ENCODE data around the gene CDH16.

CDH16 gene

GRCh38 chr16:66950971-66951790, 32.5 kb upstream of the CDH16 start:
- no peak for DNase-seq (ENCODE audit: low spot score)
- Histone ChIP-seq H3K27ac (replicated peaks; ENCODE audit: low read length) (no peak overlapping the region), H3K14ac (ENCODE audit: low read length) (no peak overlapping the region), H2AFZ (ENCODE audit: low read length) (no peak overlapping the region), H3K4me1 (ENCODE audit: control insufficient read depth in 2 of 2, insufficient read depth in 1 of 2, low read depth in 1 of 2, low read length in 2 of 2) (no peaks in the 10 kb centered on the region), H3K9me3 (replicated peaks in 1 of 2; ENCODE audit: control insufficient read depth in 2 of 2, insufficient read depth in 1 of 2, low read depth in 1 of 2, low read length in 2 of 2) (no peaks in the 10 kb centered on the region), H3K27me3 (ENCODE audit: control insufficient read depth in 3 of 3, insufficient read depth in 3 of 3, low read depth in 1 of 3, low read length in 3 of 3) (peaks cover 0 to 29% (median 15%) of the 10 kb centered on the region in 3 experiments), H3K79me1 (ENCODE audit: low read depth, low read length) (no peaks in the 10 kb centered on the region), H4K8ac (ENCODE audit: low read depth, low read length) (no peak overlapping the region), H2BK120ac (ENCODE audit: low read depth, low read length) (no peak overlapping the region), H2BK5ac (ENCODE audit: low read length) (no peak overlapping the region), H3K4me2 (ENCODE audit: insufficient read depth, low read length, poor library complexity, severe bottlenecking) (no peak overlapping the region), H4K91ac (ENCODE audit: low read depth, low read length, poor library complexity) (no peak overlapping the region), H2BK15ac (ENCODE audit: low read length) (no peak overlapping the region), H3K4ac (ENCODE audit: low read length) (no peak overlapping the region), H2BK12ac (ENCODE audit: low read length) (no peak overlapping the region), H3K23ac (ENCODE audit: low read depth, low read length, poor library complexity) (no peak overlapping the region), H3K4me3 (ENCODE audit: low read length in 2 of 2) (no peak overlapping the region), H3K18ac (ENCODE audit: low read length) (no peak overlapping the region), H3K36me3 (replicated peaks in 1 of 2; ENCODE audit: control insufficient read depth in 2 of 2, insufficient read depth in 2 of 2, low read length in 2 of 2) (no peaks in the 10 kb centered on the region), H3K9ac (ENCODE audit: low read depth, low read length, poor library complexity) (no peak overlapping the region), H2AK5ac (ENCODE audit: low read depth, low read length) (no peak overlapping the region)
- WGBS, 2 donors (ENCODE audit: extremely low coverage in 2 of 2, insufficient read length in 2 of 2, insufficient replicate concordance in 1 of 2): no CpG with 5 or more reads among the region's 4 CpGs

- H3K4me2 ChIP-seq (ENCODE audit: insufficient read depth, low read length, poor library complexity, severe bottlenecking): no peak overlapping the region
- no CpG with 5 or more reads among the region's 2 CpGs for WGBS, 2 donors (ENCODE audit: extremely low coverage in 2 of 2, insufficient read length in 2 of 2, insufficient replicate concordance in 1 of 2)
- no peaks in the 10 kb centered on the region for H3K4me1 ChIP-seq (ENCODE audit: control insufficient read depth in 2 of 2, insufficient read depth in 1 of 2, low read depth in 1 of 2, low read length in 2 of 2)
- no peak overlapping the region for H2BK120ac ChIP-seq (ENCODE audit: low read depth, low read length)
- H3K4ac ChIP-seq (ENCODE audit: low read length): no peak overlapping the region
- no peaks in the 10 kb centered on the region for H3K36me3 ChIP-seq (replicated peaks in 1 of 2; ENCODE audit: control insufficient read depth in 2 of 2, insufficient read depth in 2 of 2, low read length in 2 of 2)
- H2AK5ac ChIP-seq (ENCODE audit: low read depth, low read length): no peak overlapping the region
- no peak overlapping the region for H3K9ac ChIP-seq (ENCODE audit: low read depth, low read length, poor library complexity)
- H3K27ac ChIP-seq (replicated peaks; ENCODE audit: low read length): no peak overlapping the region
- no peak overlapping the region for H3K18ac ChIP-seq (ENCODE audit: low read length)
- H4K91ac ChIP-seq (ENCODE audit: low read depth, low read length, poor library complexity): no peak overlapping the region
- H4K8ac ChIP-seq (ENCODE audit: low read depth, low read length): no peak overlapping the region
- no peak overlapping the region for H2BK5ac ChIP-seq (ENCODE audit: low read length)
- no peak overlapping the region for H2BK15ac ChIP-seq (ENCODE audit: low read length)
- H3K23ac ChIP-seq (ENCODE audit: low read depth, low read length, poor library complexity): no peak overlapping the region
- H2BK12ac ChIP-seq (ENCODE audit: low read length): no peak overlapping the region
- no peak overlapping the region for H3K4me3 ChIP-seq (ENCODE audit: low read length in 2 of 2)
- H3K27me3 ChIP-seq (ENCODE audit: control insufficient read depth in 3 of 3, insufficient read depth in 3 of 3, low read depth in 1 of 3, low read length in 3 of 3): peaks cover 0 to 29% (median 15%) of the 10 kb centered on the region in 3 experiments
- no peaks in the 10 kb centered on the region for H3K79me1 ChIP-seq (ENCODE audit: low read depth, low read length)
- H3K9me3 ChIP-seq (replicated peaks in 1 of 2; ENCODE audit: control insufficient read depth in 2 of 2, insufficient read depth in 1 of 2, low read depth in 1 of 2, low read length in 2 of 2): no peaks in the 10 kb centered on the region
- H2AFZ ChIP-seq (ENCODE audit: low read length): no peak overlapping the region
- H3K14ac ChIP-seq (ENCODE audit: low read length): peak overlapping the region; percentile 82
- no peak for DNase-seq (ENCODE audit: low spot score)
Observed at GRCh38 chr16:66950437-66950836, 31.8 kb upstream of the CDH16 start.

GRCh38 chr16:66949472-66949871, 30.8 kb upstream of the CDH16 start:
- no CpG with 5 or more reads among the region's 6 CpGs for WGBS, 2 donors (ENCODE audit: extremely low coverage in 2 of 2, insufficient read length in 2 of 2, insufficient replicate concordance in 1 of 2)
- Histone ChIP-seq H4K8ac (ENCODE audit: low read depth, low read length) (no peak overlapping the region), H3K18ac (ENCODE audit: low read length) (no peak overlapping the region), H3K27me3 (ENCODE audit: control insufficient read depth in 3 of 3, insufficient read depth in 3 of 3, low read depth in 1 of 3, low read length in 3 of 3) (peaks cover 0 to 29% (median 14%) of the 10 kb centered on the region in 3 experiments), H2BK12ac (ENCODE audit: low read length) (no peak overlapping the region), H3K14ac (ENCODE audit: low read length) (no peak overlapping the region), H3K36me3 (replicated peaks in 1 of 2; ENCODE audit: control insufficient read depth in 2 of 2, insufficient read depth in 2 of 2, low read length in 2 of 2) (no peaks in the 10 kb centered on the region), H3K4ac (ENCODE audit: low read length) (no peak overlapping the region), H3K4me2 (ENCODE audit: insufficient read depth, low read length, poor library complexity, severe bottlenecking) (no peak overlapping the region), H3K27ac (replicated peaks; ENCODE audit: low read length) (no peak overlapping the region), H2BK5ac (ENCODE audit: low read length) (no peak overlapping the region), H4K91ac (ENCODE audit: low read depth, low read length, poor library complexity) (no peak overlapping the region), H3K9ac (ENCODE audit: low read depth, low read length, poor library complexity) (no peak overlapping the region), H3K23ac (ENCODE audit: low read depth, low read length, poor library complexity) (no peak overlapping the region), H3K4me1 (ENCODE audit: control insufficient read depth in 2 of 2, insufficient read depth in 1 of 2, low read depth in 1 of 2, low read length in 2 of 2) (no peaks in the 10 kb centered on the region), H3K4me3 (ENCODE audit: low read length in 2 of 2) (no peak overlapping the region), H3K79me1 (ENCODE audit: low read depth, low read length) (no peaks in the 10 kb centered on the region), H2BK120ac (ENCODE audit: low read depth, low read length) (no peak overlapping the region), H2AK5ac (ENCODE audit: low read depth, low read length) (no peak overlapping the region), H2BK15ac (ENCODE audit: low read length) (no peak overlapping the region), H2AFZ (ENCODE audit: low read length) (no peak overlapping the region), H3K9me3 (replicated peaks in 1 of 2; ENCODE audit: control insufficient read depth in 2 of 2, insufficient read depth in 1 of 2, low read depth in 1 of 2, low read length in 2 of 2) (no peaks in the 10 kb centered on the region)
- no peak for DNase-seq (ENCODE audit: low spot score)

GRCh38 chr16:66948837-66949225, 30.1 kb upstream of the CDH16 start:
- peak overlapping the region; percentile 21 for H3K14ac ChIP-seq (ENCODE audit: low read length)
- H3K27me3 ChIP-seq (ENCODE audit: control insufficient read depth in 3 of 3, insufficient read depth in 3 of 3, low read depth in 1 of 3, low read length in 3 of 3): peaks cover 0 to 29% (median 14%) of the 10 kb centered on the region in 3 experiments
- no peak overlapping the region for H4K8ac ChIP-seq (ENCODE audit: low read depth, low read length)
- H2AK5ac ChIP-seq (ENCODE audit: low read depth, low read length): no peak overlapping the region
- no peak overlapping the region for H3K4me2 ChIP-seq (ENCODE audit: insufficient read depth, low read length, poor library complexity, severe bottlenecking)
- no peak overlapping the region for H3K9ac ChIP-seq (ENCODE audit: low read depth, low read length, poor library complexity)
- H2BK120ac ChIP-seq (ENCODE audit: low read depth, low read length): no peak overlapping the region
- H4K91ac ChIP-seq (ENCODE audit: low read depth, low read length, poor library complexity): no peak overlapping the region
- no peak overlapping the region for H2BK5ac ChIP-seq (ENCODE audit: low read length)
- no peaks in the 10 kb centered on the region for H3K4me1 ChIP-seq (ENCODE audit: control insufficient read depth in 2 of 2, insufficient read depth in 1 of 2, low read depth in 1 of 2, low read length in 2 of 2)
- no peak overlapping the region for H2AFZ ChIP-seq (ENCODE audit: low read length)
- H3K23ac ChIP-seq (ENCODE audit: low read depth, low read length, poor library complexity): peak overlapping the region; percentile 91
- H3K18ac ChIP-seq (ENCODE audit: low read length): no peak overlapping the region
- peaks cover 0 to 4% of the 10 kb centered on the region in 2 donors for H3K36me3 ChIP-seq (replicated peaks in 1 of 2; ENCODE audit: control insufficient read depth in 2 of 2, insufficient read depth in 2 of 2, low read length in 2 of 2)
- H3K4me3 ChIP-seq (ENCODE audit: low read length in 2 of 2): no peak overlapping the region
- H3K9me3 ChIP-seq (replicated peaks in 1 of 2; ENCODE audit: control insufficient read depth in 2 of 2, insufficient read depth in 1 of 2, low read depth in 1 of 2, low read length in 2 of 2): no peaks in the 10 kb centered on the region
- WGBS, 2 donors (ENCODE audit: extremely low coverage in 2 of 2, insufficient read length in 2 of 2, insufficient replicate concordance in 1 of 2): no CpG with 5 or more reads among the region's 21 CpGs
- H3K4ac ChIP-seq (ENCODE audit: low read length): no peak overlapping the region
- no peaks in the 10 kb centered on the region for H3K79me1 ChIP-seq (ENCODE audit: low read depth, low read length)
- H3K27ac ChIP-seq (replicated peaks; ENCODE audit: low read length): no peak overlapping the region
- DNase-seq (ENCODE audit: low spot score): no peak
- H2BK12ac ChIP-seq (ENCODE audit: low read length): no peak overlapping the region
- H2BK15ac ChIP-seq (ENCODE audit: low read length): no peak overlapping the region

Measured in neuronal stem cell (in vitro differentiated cells).